Measurements from ENCODE around the gene NPDC1.
A peak's percentile ranks its signal among the peaks of the same experiment; 100 is the strongest.
"Not testable (repeated sequence)": the region's sequence is repeated elsewhere in the genome, so short reads cannot be mapped to it uniquely, and the experiment has no call there.

NPDC1 gene

GRCh38 chr9:137038916-137039315 lies 7.1 kb downstream of the NPDC1 start:
- DNase-seq = no peak

GRCh38 chr9:137037483-137037882 lies 8.5 kb downstream of the NPDC1 start:
- no peak for DNase-seq

- DNase-seq = no peak
Observed at GRCh38 chr9:137037035-137037434, 8.9 kb downstream of the NPDC1 start.

DNA sequence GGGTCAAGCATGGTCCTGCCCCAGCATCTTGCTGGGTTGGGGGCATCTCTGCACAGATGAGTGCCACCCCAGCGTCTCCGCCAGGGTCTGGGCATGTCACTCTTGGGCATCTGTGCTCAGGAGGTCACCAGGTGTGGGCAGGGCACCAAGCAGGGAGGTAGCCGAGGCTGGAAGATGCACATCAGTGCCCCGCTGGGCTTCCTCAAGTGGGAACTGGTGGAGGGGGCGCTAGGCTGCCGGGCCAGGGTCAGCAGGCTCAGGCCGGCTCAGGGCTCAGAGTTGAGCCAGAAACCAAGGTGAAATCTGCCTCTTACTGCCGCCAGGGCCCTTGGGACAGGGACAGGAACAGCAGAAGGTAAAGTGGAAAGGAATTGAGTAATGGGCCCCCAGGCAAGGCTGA lies 10.0 kb downstream of the NPDC1 start:
- no peak for DNase-seq

DNA sequence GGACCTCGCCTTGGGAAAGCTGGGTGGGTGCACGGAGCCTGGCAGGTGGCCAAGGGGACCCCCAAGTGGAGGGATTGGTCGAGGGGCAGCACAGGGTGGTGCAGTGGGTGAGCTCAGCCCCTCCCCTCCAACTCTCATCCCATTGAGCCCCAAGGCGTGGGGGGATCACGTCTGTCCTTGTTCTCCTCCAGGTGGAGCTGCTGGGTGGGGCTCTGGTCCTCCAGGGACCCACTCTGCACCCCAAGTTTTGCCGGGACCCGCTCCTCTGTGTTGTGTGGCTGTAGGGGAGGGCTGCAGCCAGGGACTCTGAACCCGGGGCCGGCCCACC lies 10.5 kb downstream of the NPDC1 start:
- DNase-seq = no peak

GRCh38 chr9:137034709-137035506 lies 11.1 kb downstream of the NPDC1 start:
- DNase-seq = peak; percentile 57

GRCh38 chr9:137034039-137034708 lies 11.8 kb downstream of the NPDC1 start:
- DNase-seq = no peak

DNA sequence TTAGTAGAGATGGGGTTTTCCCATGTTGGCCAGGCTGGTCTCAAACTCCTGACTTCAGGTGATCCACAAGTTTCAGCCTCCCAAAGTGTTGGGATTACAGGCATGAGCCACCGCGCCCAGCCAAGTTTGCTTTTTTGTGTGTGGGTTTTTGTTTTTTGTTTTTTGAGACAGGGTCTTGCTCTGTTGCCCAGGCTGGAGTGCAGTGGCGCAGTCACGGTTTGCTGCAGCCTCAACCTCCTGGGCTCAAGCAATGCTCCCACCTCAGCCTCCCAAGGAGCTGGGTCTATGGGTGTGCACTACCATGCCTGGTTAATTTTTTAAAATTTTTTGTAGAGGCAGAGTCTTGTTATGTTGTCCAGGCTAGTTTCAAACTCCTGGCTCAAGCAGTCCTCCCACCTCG lies 12.5 kb downstream of the NPDC1 start:
- not testable (repeated sequence) for DNase-seq

DNA sequence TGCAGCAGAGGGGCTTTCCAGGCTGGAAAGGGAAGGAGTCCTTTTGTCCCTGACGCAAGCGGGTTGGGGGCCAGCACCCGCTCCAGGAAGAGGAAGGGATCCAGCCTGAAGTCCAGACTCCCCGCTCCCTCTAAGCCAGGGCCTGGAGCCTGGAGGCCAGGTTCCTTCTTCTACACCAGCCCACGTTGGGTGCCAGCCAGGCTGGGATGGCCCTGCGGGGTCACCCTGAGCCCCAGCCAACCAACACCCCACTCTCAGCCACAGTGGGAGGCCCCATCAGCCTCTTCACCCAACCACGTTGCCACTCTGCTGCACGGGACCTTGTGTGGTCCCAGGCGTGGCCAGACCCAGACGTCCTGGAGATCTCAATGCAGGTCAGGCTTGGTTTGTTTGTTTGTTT lies 13.1 kb downstream of the NPDC1 start:
- DNase-seq = no peak

DNA sequence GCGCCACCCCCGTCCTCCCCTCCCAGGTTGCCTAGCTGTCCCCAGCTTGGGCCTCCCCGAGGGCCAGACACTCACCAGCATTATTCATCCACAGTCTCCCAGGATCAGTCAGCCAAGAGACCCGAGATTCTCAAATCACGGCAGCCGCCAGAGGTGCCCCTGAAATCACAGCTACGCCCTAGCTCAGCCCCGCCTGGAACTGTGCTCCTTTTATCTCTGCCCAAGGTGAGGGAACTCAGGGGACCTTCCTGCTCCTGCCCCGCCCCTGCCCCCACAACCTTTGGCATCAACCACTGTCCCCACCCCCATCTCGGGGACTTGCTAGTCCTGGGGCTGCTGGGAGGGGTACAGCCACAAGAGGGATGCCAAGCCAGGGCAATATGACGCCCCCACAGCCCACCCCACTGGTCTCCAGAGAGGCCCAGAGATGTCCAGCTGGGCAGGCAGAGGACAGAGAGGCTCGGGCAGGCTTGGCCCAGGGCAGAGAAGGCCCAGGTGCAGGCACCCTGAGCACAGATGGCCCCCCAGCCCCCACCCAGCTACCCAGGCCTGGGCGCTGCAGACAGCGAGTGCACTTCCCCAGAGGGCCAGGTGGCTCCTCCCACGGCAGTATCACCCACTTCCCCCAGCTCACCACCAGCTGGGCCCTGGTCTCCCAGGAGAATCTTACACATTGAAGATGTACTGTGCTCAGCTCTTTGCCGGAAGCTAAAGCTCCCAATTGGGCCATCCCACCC lies 13.9 kb downstream of the NPDC1 start, which contains the start of gene FUT7:
Gene FUT7, minus strand, starts transcription at position 185 of the 737 bp plus-strand sequence. Its CDS starts 97 bp downstream, at position 88.
- DNase-seq = no peak

- DNase-seq = no peak
Observed at GRCh38 chr9:137030538-137031527, 15.1 kb downstream of the NPDC1 start.

DNA sequence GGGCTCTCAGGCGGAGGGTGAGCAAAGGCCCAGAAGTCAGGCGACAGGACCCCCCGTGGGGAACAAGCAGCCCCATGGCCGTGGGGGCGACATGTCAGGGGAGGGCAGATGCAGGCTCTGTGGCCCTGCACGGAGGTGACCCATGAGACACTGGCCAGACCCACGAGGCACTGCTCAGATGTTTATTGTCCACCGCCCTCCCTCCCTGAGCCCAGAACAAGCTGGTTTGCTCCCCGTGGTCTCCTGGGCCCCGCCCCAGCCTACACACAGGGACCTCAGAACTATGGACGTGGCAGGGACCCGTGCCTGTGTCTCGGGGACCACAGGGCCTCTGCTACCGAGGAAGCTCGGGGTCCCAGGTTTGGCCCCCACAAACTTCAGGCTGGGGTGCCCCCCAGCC lies 16.0 kb downstream of the NPDC1 start:
- DNase-seq = no peak

DNA sequence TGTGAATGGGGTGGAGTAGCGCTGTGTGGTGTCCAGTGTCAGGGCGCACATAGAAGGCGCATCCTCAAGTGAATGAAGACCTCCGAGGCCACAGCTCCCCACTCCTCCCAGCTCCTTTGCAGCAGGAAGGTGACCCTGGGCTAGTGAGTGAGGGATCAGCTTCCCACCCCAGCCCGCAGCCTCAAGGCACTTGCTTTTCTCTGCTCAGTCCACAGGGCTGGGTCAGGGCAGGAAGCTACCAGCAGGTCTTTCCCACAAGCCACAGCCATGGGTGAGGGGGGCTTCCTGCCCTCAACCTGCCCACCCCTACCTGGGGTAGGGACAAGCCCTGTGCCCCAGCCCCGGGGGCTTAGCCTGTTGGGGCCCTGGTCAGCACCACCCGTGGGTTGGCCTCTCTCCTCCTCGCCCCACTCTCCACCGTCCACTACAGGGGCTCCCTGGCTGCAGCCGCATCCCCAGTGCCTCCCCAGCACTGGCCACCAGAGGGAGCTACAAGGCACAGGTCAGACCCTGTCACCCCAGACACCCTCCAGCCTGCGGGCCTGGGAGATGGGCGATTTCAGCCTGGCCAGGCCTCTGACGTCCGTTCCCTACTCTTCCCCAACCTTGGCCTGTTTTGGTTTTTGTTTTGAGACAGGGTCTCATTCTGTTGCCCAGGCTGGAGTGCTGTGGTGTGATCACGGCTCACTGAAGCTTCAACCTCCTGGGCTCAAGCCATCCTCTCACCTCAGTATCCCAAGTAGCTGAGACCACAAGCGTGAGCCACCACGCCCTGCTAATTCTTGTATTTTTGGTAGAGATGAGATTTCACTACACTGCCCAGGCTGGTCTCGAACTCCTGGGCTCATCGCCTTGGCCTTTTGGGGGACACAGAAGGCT lies 16.7 kb downstream of the NPDC1 start:
- no peak for DNase-seq

- no peak for DNase-seq
Observed at GRCh38 chr9:137028263-137029057, 17.5 kb downstream of the NPDC1 start.

GRCh38 chr9:137027369-137028262 lies 18.4 kb downstream of the NPDC1 start, which contains the start of gene ABCA2:
Gene ABCA2, minus strand, starts transcription at chr9:137028237. Its CDS starts 97 bp downstream, at chr9:137028140.
- DNase-seq = peak; percentile 25

DNA sequence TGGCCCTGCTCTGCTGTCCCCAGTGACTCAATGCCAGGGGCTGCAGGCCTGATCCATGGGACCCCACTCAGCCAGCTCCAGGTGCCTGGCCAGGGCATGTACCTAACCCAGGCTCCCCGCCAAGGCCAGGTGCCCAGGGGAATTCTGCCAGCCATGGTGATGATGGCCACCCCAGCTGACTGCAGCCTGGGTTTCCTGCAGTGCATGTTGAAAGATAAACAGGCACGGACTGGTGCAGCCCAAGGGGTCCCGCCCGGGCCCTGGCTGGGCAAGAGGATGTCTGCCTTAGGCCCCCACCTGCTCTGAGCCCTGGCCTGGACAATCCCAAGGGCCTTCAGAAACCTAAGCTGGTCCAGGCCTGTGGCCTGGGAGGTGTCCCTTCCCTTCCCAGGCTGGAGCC lies 19.1 kb downstream of the NPDC1 start:
- no peak for DNase-seq

DNA sequence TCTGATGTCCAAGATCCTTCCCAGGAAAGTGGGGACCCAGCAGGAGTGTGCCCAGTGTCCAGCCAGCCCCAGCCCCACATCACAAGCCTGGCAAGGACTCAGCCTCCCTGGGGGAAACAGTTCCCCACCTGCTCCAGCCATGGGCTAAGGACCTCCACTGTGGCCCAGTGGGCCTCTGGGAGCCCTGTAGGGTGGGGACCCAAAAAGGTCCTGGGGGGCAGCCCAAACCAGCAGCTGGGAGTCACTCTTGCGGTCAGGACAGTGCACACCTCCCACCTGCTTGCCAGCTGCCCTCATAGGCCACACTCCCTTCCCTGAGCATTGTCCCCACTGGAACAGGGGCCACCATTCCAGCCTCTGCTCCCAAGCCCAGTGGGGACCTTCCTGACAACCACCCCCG lies 19.6 kb downstream of the NPDC1 start:
- no peak for DNase-seq

GRCh38 chr9:137025517-137025966 lies 20.4 kb downstream of the NPDC1 start:
- DNase-seq = no peak

- DNase-seq = no peak
Observed at GRCh38 chr9:137023583-137023991, 22.4 kb downstream of the NPDC1 start.
